ENCODE data around the gene FHOD3.

Gene FHOD3

DNA sequence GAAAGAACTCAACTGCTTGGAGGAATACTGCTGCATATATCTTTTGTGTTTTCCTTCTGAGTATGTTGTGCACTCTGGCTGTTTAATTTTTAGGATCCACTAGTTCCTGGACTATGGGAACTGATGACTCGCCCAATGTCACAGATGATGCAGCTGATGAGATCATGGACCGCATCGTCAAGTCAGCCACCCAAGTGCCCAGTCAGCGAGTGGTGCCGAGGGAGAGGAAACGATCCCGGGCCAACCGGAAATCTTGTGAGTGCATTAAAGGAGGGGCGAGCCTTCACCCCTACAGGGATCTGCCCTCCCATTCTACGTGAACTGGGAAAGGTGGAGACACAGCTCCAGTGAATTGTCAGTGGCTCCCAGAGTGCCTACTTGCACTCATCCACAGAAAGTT lies 471.7 kb downstream of the FHOD3 start:
- DNase-seq: no peak

DNA sequence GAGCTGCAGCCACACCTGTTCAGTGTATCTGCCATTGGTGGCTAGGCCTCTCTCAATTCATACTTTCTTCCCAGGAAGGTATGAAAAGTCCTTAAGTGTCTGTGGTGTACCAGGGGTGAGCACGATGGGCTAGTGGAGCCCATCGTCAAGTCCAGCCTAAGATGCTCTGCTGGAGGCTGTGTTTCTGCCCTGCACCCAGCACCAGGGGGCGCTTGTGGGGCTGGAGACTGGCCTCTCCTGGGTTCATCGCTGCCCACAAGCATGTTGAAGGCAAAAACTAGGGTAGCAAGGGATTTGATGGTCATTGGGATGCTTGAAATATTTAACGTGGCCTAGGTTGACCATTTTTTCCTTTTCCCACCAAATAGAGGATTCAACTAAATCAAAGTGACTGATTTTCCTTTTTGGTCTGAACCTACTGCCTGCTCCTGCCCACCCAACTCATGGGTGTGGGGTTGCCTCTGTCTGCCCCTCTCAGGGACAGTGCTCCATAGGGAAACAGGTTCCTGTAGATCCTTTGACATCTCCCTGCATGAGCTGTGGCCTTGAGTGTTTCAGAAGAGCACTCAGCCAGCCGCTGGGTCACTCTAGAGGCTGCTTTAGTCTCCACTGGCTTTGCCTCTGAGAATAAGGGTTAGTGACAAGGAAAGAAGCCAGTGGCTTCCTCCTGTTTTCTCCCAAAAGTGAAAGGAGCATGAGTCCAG lies 472.2 kb downstream of the FHOD3 start:
- no peak for DNase-seq

DNA sequence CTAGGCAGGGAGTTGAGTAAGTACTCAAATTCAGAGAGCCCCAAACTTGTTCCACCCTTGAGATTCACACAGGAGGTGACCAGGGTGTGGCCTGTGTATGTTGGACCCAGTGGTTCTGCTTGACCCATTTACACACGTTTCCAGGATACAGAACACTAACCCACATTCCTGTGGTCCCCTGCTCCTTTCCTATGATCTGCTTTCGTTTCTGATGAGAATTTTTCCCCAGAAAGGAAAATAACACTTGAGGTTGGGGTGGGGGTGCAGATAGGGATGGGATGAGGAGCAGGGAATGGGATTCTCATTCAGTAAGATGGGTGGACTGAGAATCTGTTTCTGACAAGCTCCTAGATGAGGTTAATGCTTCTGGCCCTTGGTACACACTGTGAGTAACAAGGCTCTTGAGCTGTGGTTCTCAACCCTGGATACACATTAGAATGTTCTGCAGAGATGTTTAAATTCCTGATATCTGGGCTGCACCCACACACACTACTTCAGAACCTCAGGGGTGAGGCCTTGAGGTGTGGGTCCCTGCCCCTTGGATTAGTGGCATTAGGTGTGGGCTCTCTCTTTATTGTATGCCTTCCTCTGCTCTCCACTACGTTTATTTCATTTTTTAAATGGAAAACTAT lies 472.9 kb downstream of the FHOD3 start:
- no peak for DNase-seq

DNA sequence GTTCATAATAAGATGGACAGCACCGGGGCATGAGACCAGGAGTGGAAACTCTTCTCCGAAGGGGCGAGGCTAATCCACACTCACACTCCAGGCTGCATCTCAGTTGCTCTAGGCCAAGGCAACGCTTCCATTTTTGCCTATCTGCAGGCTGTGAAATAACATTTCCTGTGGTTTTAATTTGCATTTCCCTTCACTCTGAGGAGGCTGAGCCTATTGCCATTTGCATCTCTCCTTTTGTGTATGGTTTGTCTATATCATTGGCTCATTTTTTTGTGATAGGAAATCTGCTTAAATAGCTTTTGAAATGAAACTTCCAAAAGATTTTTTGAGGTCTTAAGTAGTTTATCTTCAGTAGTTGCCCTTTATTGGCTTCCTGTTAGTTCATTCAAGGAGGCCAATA lies 473.7 kb downstream of the FHOD3 start:
- no peak for DNase-seq

DNA sequence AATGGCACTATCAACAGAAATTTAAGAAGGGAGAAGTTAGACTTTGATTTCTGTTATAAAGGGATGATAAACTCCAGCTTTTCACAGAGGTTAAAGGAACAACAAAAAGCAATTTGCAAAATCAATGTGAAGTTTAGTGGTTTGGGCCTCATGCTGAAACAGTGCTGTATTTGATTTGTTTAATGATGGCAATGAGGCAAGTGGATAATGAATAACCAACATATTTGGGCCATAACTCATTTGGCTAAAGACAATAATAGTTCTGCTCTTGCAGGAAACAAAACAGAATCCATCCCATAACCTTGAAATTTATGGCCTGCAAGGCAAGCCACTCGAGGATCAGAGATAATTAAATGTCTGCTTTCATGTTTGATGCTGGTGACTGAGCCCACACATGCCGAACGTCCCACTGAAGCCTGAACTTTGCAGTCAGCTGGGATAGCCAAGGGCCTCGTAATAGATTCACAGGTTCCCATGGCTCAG lies 474.8 kb downstream of the FHOD3 start:
- no peak for DNase-seq

DNA sequence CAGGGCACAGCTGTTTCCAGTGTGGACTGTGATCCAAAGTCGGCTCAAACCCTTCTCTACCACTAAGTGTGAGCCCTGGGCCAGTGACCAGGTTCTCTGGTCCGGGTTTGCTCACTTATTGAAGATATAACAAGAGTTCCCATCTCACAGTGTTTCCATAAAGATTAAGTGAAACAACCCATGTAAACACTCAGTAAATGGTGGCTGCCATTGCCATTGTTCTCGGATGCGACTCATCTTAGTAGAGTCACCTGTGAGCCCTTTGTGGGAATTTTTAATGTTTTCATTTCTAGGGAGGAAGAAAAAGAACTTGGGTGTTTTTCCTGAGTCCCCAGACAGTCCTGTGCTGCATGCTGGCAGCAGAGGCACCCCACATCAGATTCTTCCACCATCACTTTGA lies 477.9 kb downstream of the FHOD3 start:
- no peak for DNase-seq

DNA sequence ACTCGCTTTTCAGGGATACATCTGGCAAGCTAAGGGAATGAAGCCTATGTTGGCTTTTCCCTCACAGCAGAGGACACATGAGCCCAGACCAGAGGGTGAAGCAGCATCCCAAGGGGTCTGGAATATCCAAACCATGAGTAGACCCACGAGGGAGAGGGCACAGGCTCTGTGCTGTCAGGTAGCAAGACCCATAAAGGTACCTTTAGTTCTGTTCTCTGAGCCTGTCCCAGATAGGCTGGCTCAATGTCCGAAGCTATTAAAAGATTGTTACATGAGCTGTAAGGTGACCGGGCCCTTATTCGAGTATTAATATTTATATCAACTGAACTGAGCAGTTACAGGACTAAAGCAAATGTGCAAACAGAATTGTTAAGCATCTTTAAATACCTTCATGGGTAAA lies 479.1 kb downstream of the FHOD3 start:
- DNase-seq: no peak

DNA sequence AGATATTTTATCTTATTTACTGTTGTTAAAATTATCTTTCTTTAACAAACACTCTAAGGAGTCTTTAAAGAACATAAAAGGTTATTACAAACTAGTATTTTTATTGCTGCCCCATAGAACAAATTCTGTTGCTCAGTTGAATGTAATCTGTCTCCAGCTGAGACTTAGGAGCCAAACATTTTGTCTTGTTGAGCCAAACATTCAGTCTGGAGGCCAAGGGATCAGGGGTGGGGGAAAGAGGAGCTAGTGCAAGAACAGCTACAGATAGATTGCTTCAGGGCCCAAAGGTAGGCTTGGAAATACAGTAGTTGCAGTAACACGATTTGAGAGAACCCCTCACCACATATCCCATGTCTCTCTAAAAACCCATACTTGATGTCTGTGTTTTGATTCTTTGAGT lies 480.1 kb downstream of the FHOD3 start:
- DNase-seq: no peak

DNA sequence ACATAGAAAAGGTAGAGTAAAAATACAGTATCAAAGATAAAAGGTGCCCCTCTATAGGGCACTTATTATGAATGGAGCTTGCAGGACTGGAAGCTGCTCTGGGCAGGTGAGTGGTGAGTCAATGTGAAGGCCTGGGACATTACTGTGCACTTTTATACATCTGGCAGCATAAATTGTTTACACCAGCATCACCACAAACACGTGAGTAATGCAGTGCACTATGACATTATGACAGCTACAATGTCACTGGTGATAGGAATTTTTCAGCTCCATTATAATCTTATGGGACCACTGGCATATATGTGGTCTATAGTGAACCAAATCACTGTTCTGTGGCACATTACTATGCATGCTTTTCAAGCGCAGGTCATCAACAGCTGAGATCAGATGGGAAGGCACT lies 483.2 kb downstream of the FHOD3 start:
- DNase-seq: no peak

DNA sequence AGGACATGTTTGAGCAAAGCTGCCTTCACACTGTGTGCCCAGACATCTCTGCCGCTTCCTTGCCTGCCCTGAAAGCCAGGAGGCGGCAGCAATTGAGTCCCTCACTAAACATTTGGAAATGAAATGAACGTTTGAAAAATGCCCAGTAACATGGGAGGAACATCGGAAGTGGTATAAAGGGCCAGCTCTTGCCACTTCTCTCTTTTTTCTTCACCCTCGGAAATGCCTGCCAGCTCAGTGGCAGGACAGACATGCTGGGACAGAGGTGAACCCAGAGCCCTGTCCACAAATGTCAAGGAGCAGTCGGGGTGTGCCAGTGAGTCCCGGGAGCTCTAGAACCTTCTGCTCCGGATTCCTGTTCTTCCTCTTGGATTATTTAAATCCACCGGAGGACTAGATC lies 485.2 kb downstream of the FHOD3 start:
- no peak for DNase-seq

DNA sequence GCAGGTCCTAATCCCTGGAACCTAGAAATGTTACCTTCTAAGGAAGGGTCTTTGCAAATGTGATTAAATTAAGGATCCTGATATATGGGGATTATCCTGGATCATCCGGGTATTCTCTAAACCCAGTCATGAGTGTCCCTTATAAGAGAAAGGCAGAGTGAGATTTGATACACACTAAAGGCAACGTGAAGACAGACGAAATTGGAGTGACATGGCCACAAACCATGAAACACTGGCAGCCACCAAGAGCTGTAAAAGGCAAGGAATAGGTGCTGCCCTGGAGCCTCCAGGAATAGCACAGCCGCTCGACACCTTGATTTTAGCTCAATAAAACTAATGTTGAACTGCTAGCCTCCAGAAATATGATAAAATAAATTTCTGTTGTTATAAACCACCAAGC lies 486.3 kb downstream of the FHOD3 start:
- DNase-seq: no peak

DNA sequence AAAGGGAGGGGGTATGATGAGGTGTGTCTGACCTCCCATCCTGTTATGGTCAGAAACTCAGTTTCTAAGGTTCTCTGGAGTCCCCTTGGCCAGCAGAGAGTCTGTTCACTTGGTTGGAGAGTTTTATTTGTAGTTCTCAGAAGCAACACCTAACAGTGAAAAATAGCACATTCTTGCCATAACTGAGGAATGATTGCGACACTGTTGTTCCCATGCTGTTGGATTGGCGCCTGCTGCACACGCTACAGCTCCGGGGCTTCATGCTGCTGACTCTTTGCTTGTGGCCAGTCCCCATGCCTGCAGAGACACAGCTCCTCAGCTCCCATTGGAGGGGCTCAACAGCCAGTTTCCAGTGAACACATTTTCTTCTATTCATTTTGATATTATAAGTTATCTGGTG lies 489.2 kb downstream of the FHOD3 start:
- no peak for DNase-seq

DNA sequence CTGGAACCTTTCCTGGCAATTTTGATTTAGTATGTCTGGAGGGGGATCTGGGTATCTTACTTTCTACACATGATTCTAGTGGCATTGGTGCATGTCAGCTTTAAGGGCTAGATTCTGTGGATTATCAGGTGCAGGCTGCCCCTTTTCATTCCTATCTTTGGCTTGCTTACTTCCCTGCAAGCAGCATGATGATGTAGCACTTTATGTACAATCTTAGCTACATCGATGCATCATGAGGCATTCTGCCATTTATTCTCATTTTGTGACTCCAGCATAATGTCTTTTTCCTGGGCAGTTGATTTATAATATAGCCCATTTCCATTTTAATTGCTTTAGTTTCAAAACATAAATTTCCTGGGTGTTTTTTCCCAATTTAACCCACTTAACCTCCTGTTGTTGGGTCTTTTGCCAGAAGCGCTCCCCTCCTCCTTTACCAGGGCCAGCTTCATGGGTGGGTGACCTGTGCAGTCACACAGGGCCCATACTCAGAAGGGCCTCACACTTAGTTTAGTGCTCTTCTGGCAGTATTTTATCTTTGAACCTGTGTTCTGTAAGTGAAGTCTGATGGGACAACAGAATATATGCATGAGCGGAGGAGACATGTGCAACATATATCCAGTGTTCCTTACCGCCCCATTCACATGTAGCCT lies 495.2 kb downstream of the FHOD3 start:
- no peak for DNase-seq

DNA sequence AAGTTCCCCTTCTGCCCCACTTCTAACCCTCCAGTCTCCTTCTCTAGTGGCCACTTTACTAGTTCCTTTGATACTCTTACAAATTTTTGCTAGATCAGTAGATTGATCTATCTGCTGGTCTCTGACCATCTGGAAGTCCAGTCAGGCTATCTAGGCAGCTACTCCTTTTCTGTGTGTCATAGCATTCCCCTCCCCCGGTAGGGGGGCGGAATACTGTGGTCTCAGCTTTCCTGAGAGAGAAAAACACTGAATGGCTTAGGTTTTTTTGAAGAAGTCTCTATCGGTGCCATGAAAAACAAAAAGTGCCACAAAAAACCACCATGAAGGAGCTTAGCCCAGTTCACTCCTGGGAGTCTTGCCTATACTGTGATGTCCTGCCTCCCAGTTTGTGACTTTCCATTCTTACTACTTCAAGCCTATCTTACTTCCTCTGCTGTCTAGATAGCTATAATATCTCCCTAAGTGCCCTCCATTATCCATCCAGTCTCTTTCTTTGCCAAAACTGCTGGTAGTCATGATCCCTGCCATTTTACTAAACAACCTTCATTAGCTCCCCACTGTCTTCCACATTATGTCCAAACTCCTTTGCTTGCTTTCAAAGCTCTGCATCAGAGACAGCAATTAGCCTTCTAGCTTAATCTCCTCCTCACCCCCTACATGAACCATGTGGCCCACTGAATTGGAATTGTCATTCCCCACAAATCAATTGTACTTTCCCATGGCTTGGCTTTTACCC lies 501.4 kb downstream of the FHOD3 start:
- no peak for DNase-seq

DNA sequence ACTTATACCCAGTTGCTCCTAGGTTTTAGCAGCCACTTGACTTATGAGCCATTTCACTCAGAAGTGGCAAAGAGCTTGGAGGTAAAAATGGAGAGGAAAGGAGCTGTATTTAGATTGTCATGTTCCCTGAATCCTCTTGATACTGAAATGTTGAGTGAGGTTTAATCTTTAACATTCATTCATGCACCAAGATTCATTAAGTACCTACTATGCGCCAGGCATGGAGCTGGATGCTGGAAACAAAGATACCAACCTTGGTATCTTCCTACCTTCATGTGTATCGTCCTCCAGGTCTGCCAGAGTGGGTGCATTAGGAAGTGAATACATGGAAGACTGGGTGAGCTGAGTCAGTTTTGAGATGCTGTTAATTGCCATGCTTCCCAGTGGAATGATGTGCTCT lies 507.6 kb downstream of the FHOD3 start:
- DNase-seq: no peak

DNA sequence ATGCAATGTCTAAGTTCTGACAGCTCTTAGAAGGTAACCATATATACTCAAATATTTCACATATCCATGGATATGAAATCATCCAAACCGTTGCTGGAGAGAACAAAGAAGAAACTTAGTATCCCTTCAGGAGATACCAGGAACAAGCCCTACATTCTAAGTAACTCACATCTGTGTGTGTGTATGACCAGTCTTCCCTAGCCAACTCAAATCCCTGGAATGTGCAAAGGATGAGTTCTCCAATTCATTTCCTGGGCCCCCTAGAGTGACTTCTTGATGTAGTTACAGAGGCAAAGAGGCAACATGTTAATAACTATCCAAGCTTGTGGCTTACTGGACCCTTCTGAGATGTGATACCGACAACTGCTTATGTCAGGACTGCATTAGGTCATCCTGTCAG lies 511.2 kb downstream of the FHOD3 start:
- no peak for DNase-seq

DNA sequence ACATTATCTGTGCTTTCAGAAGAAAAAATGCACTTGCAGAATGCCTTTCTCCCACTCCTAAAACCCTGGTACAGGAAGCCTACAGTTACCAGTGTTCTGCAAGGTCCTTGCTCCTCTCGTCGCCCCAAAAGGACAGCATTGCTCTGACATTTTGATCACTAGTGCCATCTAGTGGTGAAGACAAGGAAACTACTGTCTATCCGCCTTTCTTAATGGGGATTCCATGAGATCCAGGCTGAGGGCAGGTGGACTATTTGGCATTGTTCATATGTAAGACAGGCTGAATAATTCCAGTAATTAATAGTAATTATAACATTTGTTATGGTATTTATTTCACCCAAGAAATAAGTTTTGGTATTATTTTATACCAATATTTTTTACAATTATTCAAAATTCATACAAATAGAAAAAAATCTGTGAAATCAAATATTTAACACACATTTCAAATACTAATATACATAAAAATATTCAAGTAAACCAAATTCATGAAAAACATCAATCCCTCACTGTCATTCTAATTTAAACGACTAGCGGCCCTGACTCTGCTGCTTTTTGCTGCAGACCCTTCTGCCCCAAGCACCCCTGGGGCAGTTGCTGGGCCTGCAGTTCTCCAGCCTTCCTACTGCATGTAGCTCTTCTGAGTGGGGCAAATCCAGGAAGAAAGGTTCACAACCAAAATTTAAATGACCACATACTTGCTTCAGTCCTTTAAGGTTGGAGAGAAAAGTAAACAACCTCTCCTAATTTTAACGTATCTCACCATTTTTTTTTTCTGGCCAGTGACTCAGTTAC lies 512.3 kb downstream of the FHOD3 start:
- peak; percentile 89 for DNase-seq

DNA sequence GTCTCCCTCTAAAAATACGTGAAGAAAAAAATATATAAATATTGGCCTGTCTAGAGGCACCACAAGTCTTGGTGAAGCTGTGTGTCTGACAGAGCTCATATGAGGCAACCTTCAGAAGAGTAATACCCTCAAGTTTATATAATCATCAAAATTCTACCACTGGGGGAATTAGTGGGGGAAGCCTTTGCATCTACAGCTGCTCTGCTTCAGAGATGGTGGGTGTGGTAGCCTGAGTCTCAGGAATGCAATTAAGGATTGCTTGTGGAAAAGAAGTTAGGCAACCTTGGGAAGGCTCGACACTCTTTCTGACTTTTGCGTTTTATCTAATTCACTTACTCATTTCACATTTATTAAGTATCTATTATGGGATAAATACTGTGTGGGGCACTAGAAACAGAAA lies 513.9 kb downstream of the FHOD3 start:
- DNase-seq: no peak

DNA sequence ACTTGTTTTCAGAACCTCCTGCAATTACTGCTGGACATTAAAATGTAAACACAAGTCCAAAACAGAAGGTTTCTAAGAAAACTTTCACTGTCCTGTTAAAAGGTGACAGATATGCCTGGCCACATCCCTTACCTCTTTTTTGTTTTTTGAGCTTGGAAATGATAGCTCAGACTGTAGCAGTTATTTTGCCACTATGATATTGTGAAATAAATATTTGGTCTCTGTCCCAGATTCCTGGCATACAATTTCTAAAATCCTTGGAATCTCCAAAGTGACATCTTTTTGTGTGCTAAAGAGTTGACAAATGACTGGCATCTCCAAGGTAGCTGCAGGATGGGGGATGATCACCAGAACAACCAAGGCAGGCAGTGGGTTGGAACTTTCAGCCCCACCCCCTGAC lies 514.4 kb downstream of the FHOD3 start:
- no peak for DNase-seq

DNA sequence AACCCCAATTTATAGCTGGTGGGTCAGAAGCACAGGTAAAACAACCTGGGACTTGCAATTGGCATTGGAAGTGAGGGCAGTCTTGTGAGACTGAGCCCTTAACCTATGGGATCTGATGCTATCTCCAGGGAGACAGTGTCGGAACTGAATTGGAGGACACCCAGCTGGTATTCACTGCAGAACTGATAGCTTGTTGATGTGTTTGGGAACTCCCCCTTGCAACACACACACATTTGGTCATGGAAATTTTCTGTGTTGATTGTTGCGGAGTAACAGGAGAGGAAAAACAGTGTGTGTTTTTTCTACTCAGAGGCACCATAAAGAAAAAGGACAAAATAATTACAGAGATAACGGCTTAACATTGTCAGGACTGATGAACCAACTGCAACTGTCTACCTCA lies 515.2 kb downstream of the FHOD3 start:
- DNase-seq: no peak

DNA sequence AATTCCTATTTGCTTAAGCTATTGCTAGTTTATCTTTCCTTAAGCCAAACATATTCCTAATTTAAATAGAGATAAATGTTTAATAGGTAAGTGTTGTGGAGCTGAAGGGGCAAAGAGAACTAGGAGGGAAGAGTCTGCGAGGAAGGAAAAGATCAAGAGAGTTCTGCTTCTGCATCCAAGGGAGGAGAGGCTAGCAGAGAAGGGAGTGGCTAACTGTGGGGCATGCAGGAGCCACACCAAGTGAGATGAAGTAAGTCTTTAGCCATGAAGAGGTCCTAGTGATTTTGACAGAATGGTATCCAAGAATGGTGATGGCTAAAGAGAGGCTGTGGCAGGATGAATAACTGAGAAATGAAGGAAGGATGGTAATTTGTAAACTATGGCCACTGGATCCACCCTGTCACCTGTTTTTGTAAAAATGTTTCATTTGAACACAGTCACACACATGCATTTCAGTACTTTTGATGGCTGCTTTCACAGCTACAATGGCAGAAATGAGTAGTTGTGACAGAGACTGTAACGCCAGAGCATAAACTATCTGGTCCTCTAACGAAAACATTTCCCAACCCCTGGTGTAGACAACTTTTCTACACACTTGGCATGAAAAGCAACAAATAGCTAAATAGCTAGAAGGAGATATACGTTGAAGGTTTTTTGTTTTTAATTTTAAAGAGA lies 515.7 kb downstream of the FHOD3 start:
- DNase-seq: no peak

DNA sequence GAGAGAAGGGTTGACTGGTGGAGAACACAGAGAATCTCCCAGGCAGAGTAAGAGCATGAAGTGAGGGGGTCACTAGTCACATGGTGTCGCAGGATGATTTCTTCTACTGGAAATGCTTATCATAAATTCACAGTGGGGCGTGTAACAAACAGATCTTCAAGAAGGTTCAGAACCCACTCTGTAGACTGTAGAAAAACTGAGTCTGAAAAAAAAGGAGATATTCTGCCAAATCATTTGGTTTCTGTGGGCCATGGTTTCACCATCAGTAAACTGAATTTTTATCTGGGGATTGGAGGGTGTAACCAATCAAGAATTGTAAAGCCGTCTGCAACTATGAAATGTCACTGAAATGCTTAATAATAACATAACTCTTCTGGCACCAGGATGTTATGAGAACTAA lies 516.3 kb downstream of the FHOD3 start:
- no peak for DNase-seq

Measured in NCI-H1105 treated with DMSO at 0.1 percent for 48 hours (cell line).